Mononuclear cell (primary cell): ENCODE data around the gene CALB2. TPM values are rescaled to one million over a fixed set of nuclear protein-coding genes. Genes with fewer than 3 reads are reported as not detected.

ENCODE experiments used
- total RNA-seq: library from RNA; depleted of rRNA; stranded (reverse); fragments of >200 nt; gene quantifications from one replicate; pipeline ENCODE4 v1.2.3, GENCODE V29; 2012

CALB2 gene
- total RNA-seq, 1 donor = not detected

Other genes starting within 250 kb of the CALB2 start
- gene HYDIN, start 128.0 kb upstream of the CALB2 start, total RNA-seq = 0.21 TPM
- gene CMTR2, start 69.3 kb upstream of the CALB2 start, total RNA-seq = 18.8 TPM
- gene TLE7, start 83.3 kb downstream of the CALB2 start, total RNA-seq = not detected
- 6.5 TPM for gene ZNF23, start 103.5 kb downstream of the CALB2 start, total RNA-seq
- gene ZNF19, start 130.6 kb downstream of the CALB2 start, total RNA-seq = 2.6 TPM
- not detected for gene CHST4, start 167.7 kb downstream of the CALB2 start, total RNA-seq
- gene TAT, start 218.4 kb downstream of the CALB2 start, total RNA-seq = not detected